HepG2 (cell line): ENCODE data around the gene PFKL. TPM values are rescaled to one million over a fixed set of nuclear protein-coding genes. Genes with fewer than 3 reads are reported as not detected.

Source experiments
- ATAC-seq: fragments of 200-7000 bp; cut with Tn5 transposase; 3 replicates; pipeline ENCODE4 v1.9.1; 2020; ENCODE audit warnings: mild to moderate bottlenecking, moderate library complexity
- BruUV-seq: library from RNA; stranded (reverse); fragments of 400-500 nt; replicated peaks from 2 replicates; lab custom pipeline; 2021; lab: Mats Ljungman, UMichigan
- CTCF ChIA-PET: fragments of 300-600 bp; formaldehyde crosslinking; extraction: SDS; loops from one replicate; lab custom pipeline; 2021; ENCODE audit warnings: low total read pairs, inconsistent platforms, low intra/inter-chr PET ratio; lab: Yijun Ruan, JAX
- POLR2A ChIA-PET: fragments of 350-600 bp; sonication (Branson Sonifier 250); formaldehyde crosslinking; loops from one replicate; lab custom pipeline; 2020; ENCODE audit warnings: antibody characterized with exemption, inconsistent platforms; lab: Yijun Ruan, JAX
- DNase-seq: peaks from one replicate; pipeline ENCODE4 v3.0.0-alpha.2; 2015; ENCODE audit warnings: low spot score
- FAIRE-seq: peaks from 3 replicates; lab custom pipeline; 2011; peaks lifted over from hg19 to GRCh38; lab: Jason Lieb, UNC
- H2AFZ ChIP-seq: one replicate; pipeline ENCODE4 v1.6.1; 2011; ENCODE audit warnings: low read length, inconsistent platforms
- H3K27ac ChIP-seq: fragments of 300-600 bp; 3 replicates; pipeline ENCODE4 v1.8.0; 2011; ENCODE audit warnings: mixed run types, mild to moderate bottlenecking, mixed read lengths, low read length, inconsistent platforms; ENCODE audit not compliant: insufficient read depth; ENCODE audit errors: extremely low read length
- H3K27me3 ChIP-seq, 2 experiments: fragments of 200-600 bp in 1 of 2; 2 replicates in 1 of 2; 3 replicates in 1 of 2; pipeline versions ENCODE4 v1.6.0 to v1.8.0; 2011; ENCODE audit warnings: low read length in 2 of 2, mild to moderate bottlenecking in 2 of 2, moderate library complexity in 2 of 2, inconsistent platforms in 1 of 2; ENCODE audit not compliant: insufficient read depth in 2 of 2, control insufficient read depth in 1 of 2
- H3K36me3 ChIP-seq, 2 experiments: fragments of 200-600 bp in 1 of 2; replicated peaks in 1 of 2; 2 replicates in 1 of 2; 3 replicates in 1 of 2; pipeline versions ENCODE4 v1.5.1 to v1.8.0; 2011; ENCODE audit warnings: low read length in 2 of 2, inconsistent platforms in 1 of 2; ENCODE audit not compliant: insufficient read depth in 2 of 2, control insufficient read depth in 1 of 2
- H3K4me1 ChIP-seq: 2 replicates; pipeline ENCODE4 v1.5.1; 2012; ENCODE audit warnings: low read length, inconsistent platforms; ENCODE audit not compliant: insufficient read depth
- H3K4me2 ChIP-seq: 2 replicates; pipeline ENCODE4 v1.6.0; 2011; ENCODE audit warnings: low read depth, low read length, inconsistent platforms
- H3K4me3 ChIP-seq, 3 experiments: fragments of 200-600 bp in 1 of 3; sonication (generic), shearing (Covaris generic) in 1 of 3; replicated peaks in 1 of 3; 2 replicates each; pipeline ENCODE4 v1.5.1; 2011 to 2016; ENCODE audit warnings: low read length in 3 of 3, inconsistent platforms in 2 of 3, low read depth in 2 of 3, mild to moderate bottlenecking in 2 of 3, control low read depth in 1 of 3, mixed read lengths in 1 of 3; ENCODE audit not compliant: insufficient read depth in 1 of 3
- H3K79me2 ChIP-seq: one replicate; pipeline ENCODE4 v1.6.1; 2011; ENCODE audit warnings: low read length, inconsistent platforms; ENCODE audit not compliant: insufficient read depth
- H3K9ac ChIP-seq: 2 replicates; pipeline ENCODE4 v1.6.0; 2011; ENCODE audit warnings: mild to moderate bottlenecking, low read depth, low read length, inconsistent platforms; ENCODE audit not compliant: insufficient read depth
- H3K9me3 ChIP-seq: 2 replicates; pipeline ENCODE4 v1.5.1; 2012; ENCODE audit warnings: mild to moderate bottlenecking, low read length
- H4K20me1 ChIP-seq: 2 replicates; pipeline ENCODE4 v1.6.0; 2011; ENCODE audit warnings: inconsistent platforms, mild to moderate bottlenecking, low read length, moderate library complexity; ENCODE audit not compliant: insufficient read depth
- ATAD3A ChIP-seq: sonication (generic); formaldehyde crosslinking; IDR thresholded peaks from 2 replicates; pipeline ENCODE4 v1.4.0; 2020; ENCODE audit warnings: missing genetic modification reagents
- ETV5 ChIP-seq: IDR thresholded peaks from 2 replicates; pipeline ENCODE4 v1.6.1; 2018; ENCODE audit warnings: missing biosample characterization, missing genetic modification reagents, inconsistent platforms, borderline replicate concordance
- MIER2 ChIP-seq: IDR thresholded peaks from 2 replicates; pipeline ENCODE4 v1.6.1; 2016; ENCODE audit warnings: missing biosample characterization, missing genetic modification reagents
- MYPOP ChIP-seq: sonication (generic); formaldehyde crosslinking; IDR thresholded peaks from 2 replicates; pipeline ENCODE4 v1.8.1; 2023; ENCODE audit warnings: mild to moderate bottlenecking, moderate library complexity, missing genetic modification reagents
- PAXIP1 ChIP-seq: sonication (generic); formaldehyde crosslinking; conservative IDR thresholded peaks from 2 replicates; pipeline ENCODE4 v1.4.0; 2020; ENCODE audit warnings: mild to moderate bottlenecking, missing genetic modification reagents, moderate library complexity
- RBM39 ChIP-seq: fragments of 200-400 bp; formaldehyde crosslinking; IDR thresholded peaks from one replicate; pipeline ENCODE4 v1.6.1; 2018; ENCODE audit warnings: antibody characterized with exemption, mild to moderate bottlenecking, low read depth, low read length; ENCODE audit not compliant: poor library complexity, severe bottlenecking
- TFE3 ChIP-seq: IDR thresholded peaks from 2 replicates; pipeline ENCODE4 v1.6.1; 2016
- TOPORS ChIP-seq: sonication (generic); formaldehyde crosslinking; IDR thresholded peaks from 2 replicates; pipeline ENCODE4 v1.8.0; 2023; ENCODE audit warnings: mild to moderate bottlenecking, missing genetic modification reagents
- ZFP1 ChIP-seq: IDR thresholded peaks from 2 replicates; pipeline ENCODE4 v1.6.1; 2016
- ZNF34 ChIP-seq: sonication (generic); formaldehyde crosslinking; IDR thresholded peaks from 2 replicates; pipeline ENCODE4 v1.4.0; 2020; ENCODE audit warnings: mild to moderate bottlenecking, missing genetic modification reagents, borderline replicate concordance
- ZSCAN22 ChIP-seq: sonication (generic); formaldehyde crosslinking; IDR thresholded peaks from 2 replicates; pipeline ENCODE4 v1.4.0; 2020; ENCODE audit warnings: mild to moderate bottlenecking, missing genetic modification reagents
- WGBS: methylation state at CpG from one replicate; pipeline ENCODE4 v1.1.6; 2017; ENCODE audit warnings: low lambda C conversion rate; 5-methylcytosine and 5-hydroxymethylcytosine counted together
- in situ Hi-C: cut with HindIII; loops from 2 replicates; pipeline ENCODE4 v1.10.0; 2017; ENCODE audit warnings: low pct_unique_long_range_greater_than_20kb; ENCODE audit not compliant: extremely low pct_ligation_motif_present
- intact Hi-C: fragments of 100-400 bp; cut with micrococcal nuclease; formaldehyde crosslinking; loops from one replicate; pipeline ENCODE4 v1.10.0; 2022; ENCODE audit not compliant: unreplicated experiment
- polyA plus RNA-seq, 8 experiments: library from polyadenylated mRNA; depleted of rRNA in 3 of 8; stranded (reverse) in 7 of 8; unstranded in 1 of 8; fragments of >200 nt; fragmentation: Illumina TruSeq in 4 of 8; extraction: Trizol in 4 of 8; gene quantifications; 2 replicates each; pipeline versions ENCODE4 v1.2.1 to v1.2.3, GENCODE V29; 2011 to 2016; ENCODE audit warnings: low read depth in 4 of 8, missing spikeins in 1 of 8, mixed read lengths in 1 of 8; ENCODE audit not compliant: insufficient read depth in 1 of 8
- total RNA-seq, 5 experiments: library from RNA; depleted of rRNA; stranded (reverse); fragments of >200 nt; fragmentation: Illumina TruSeq; extraction: Trizol; gene quantifications; 2 replicates each; pipeline ENCODE4 v1.2.3, GENCODE V29; 2016; ENCODE audit warnings: low read depth in 1 of 5

Gene PFKL
- total and polyA plus RNA-seq, 2 of the 13 experiments (the other 11 are each of a cell fraction or from before 2014, with no cell fraction given) = 92.8 to 106 TPM

GRCh38 chr21:44275041-44275440 lies 24.8 kb upstream of the PFKL start:
- POLR2A ChIA-PET = no interaction called here
- in situ Hi-C loops = no loop called here
- intact Hi-C loops = no loop called here
- Histone ChIP-seq H3K9me3 (no peaks in the 10 kb centered on the region), H3K79me2 (no peaks in the 10 kb centered on the region), H3K9ac (no peak overlapping the region), H3K36me3 (no peaks in the 10 kb centered on the region), H3K4me1 (no peaks in the 10 kb centered on the region), H3K27ac (no peak overlapping the region), H3K27me3 (peaks cover 0 to 6% of the 10 kb centered on the region in 2 experiments; a peak in 1 of 5 replicates), H2AFZ (no peak overlapping the region), H3K4me3 (no peak overlapping the region), H3K4me2 (no peak overlapping the region), H4K20me1 (no peaks in the 10 kb centered on the region)
- CTCF ChIA-PET = no interaction called here
- DNase-seq (no peak), FAIRE-seq (no peak), ATAC-seq (no peak)
- 6% methylated on average over 5 of the region's 5 CpGs for whole genome bisulfite sequencing
- no TSS peak for BruUV-seq
- no peak for TF ChIP-seq MYPOP (CRISPR knock-in tag)
- TF ChIP-seq ZNF34 (CRISPR knock-in tag) = no peak
- no peak for TF ChIP-seq ETV5 (CRISPR knock-in tag)
- TF ChIP-seq ATAD3A (CRISPR knock-in tag) = no peak
- no peak for TF ChIP-seq RBM39

GRCh38 chr21:44279354-44280260 lies 20.2 kb upstream of the PFKL start:
- Histone ChIP-seq H2AFZ (no peak overlapping the region), H4K20me1 (no peaks in the 10 kb centered on the region), H3K9ac (no peak overlapping the region), H3K4me1 (no peaks in the 10 kb centered on the region), H3K9me3 (no peaks in the 10 kb centered on the region), H3K36me3 (no peaks in the 10 kb centered on the region), H3K4me2 (no peak overlapping the region), H3K27ac (no peak overlapping the region), H3K79me2 (no peaks in the 10 kb centered on the region), H3K27me3 (peaks cover 3 to 22% of the 10 kb centered on the region in 2 experiments), H3K4me3 (no peak overlapping the region)
- DNase-seq (no peak), FAIRE-seq (no peak), ATAC-seq (no peak)
- ChIA-PET CTCF (no interaction called here), POLR2A (no interaction called here)
- no TSS peak for BruUV-seq
- intact Hi-C loops = no loop called here
- 48% methylated on average over 16 of the region's 19 CpGs for WGBS
- in situ Hi-C loops = no loop called here
- no peak for TF ChIP-seq ZSCAN22 (CRISPR knock-in tag)
- no peak for TF ChIP-seq TFE3
- no peak for TF ChIP-seq PAXIP1 (CRISPR knock-in tag)
- no peak for TF ChIP-seq ZFP1 (CRISPR knock-in tag)
- no peak for TF ChIP-seq TOPORS (CRISPR knock-in tag)
- TF ChIP-seq MIER2 (CRISPR knock-in tag) = no peak
